Epithelial cell of esophagus (primary cell): ENCODE data around the gene MACROH2A1.

Experiments used
- DNase-seq: peaks from one replicate; pipeline ENCODE4 v3.0.0; 2010; ENCODE audit warnings: low read depth
- H3K4me3 ChIP-seq: 2 replicates; pipeline ENCODE4 v1.5.1; 2011; ENCODE audit warnings: mild to moderate bottlenecking, low read length, control low read depth
- CTCF ChIP-seq: IDR thresholded peaks from 2 replicates; pipeline ENCODE4 v1.5.1; 2011; ENCODE audit warnings: low read depth, mild to moderate bottlenecking, low read length, control low read depth, inconsistent platforms; ENCODE audit not compliant: insufficient read depth; ENCODE audit errors: missing control alignments

The MACROH2A1 gene

GRCh38 chr5:135417083-135417482 is 18.1 kb upstream of the MACROH2A1 start:
- no peak for TF ChIP-seq CTCF
- no peak for DNase-seq
- no peak overlapping the region for H3K4me3 ChIP-seq

- no peak for TF ChIP-seq CTCF
- no peak overlapping the region for H3K4me3 ChIP-seq
- no peak for DNase-seq
These were observed 6.1 kb upstream of the MACROH2A1 start for GRCh38 chr5:135405082-135405481.

DNA sequence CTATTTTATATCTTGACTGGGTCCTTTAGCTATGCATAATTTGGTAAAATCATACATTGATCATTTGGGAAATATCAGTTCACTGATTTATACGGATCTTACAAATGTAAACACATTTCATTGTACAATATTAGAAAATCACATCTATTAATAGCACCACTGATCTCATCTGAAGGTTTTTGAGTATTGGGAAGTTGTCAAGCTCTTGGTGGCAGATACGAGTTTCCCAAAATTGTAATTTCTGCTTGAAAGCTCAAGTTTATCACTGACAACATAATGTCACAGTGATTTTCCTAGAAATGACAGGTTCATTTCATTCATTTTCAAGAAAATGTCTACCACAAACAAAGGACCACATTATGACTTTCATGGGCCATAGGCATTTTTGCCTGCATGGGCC is 3.0 kb upstream of the MACROH2A1 start:
- H3K4me3 ChIP-seq: no peak overlapping the region
- no peak for TF ChIP-seq CTCF
- DNase-seq: no peak

DNA sequence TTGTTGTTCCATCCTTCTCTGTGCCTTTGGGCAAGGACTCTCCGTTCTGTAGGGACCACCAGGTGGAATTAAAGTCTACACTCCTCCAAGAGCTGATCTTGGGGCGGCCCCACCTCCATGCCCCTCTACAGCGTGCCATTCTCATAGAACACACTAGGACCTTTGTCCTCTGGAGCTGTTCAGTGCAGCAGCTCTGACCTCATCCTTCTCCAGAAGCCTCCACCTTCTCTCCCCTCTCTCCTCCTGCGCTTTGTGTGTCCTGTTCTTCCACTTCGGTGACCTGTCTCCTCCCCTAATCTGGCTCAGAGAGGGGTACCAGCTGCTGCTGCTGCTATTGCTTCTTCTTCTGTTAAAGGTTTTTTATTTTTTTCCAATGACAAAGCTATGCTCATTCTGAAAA is 1.8 kb upstream of the MACROH2A1 start:
- no peak for TF ChIP-seq CTCF
- no peak for DNase-seq
- H3K4me3 ChIP-seq: no peak overlapping the region

GRCh38 chr5:135399794-135400542 is 937 bp upstream of the MACROH2A1 start:
- TF ChIP-seq CTCF: no peak
- H3K4me3 ChIP-seq: peak overlapping the region; percentile 73
- DNase-seq: no peak

DNA sequence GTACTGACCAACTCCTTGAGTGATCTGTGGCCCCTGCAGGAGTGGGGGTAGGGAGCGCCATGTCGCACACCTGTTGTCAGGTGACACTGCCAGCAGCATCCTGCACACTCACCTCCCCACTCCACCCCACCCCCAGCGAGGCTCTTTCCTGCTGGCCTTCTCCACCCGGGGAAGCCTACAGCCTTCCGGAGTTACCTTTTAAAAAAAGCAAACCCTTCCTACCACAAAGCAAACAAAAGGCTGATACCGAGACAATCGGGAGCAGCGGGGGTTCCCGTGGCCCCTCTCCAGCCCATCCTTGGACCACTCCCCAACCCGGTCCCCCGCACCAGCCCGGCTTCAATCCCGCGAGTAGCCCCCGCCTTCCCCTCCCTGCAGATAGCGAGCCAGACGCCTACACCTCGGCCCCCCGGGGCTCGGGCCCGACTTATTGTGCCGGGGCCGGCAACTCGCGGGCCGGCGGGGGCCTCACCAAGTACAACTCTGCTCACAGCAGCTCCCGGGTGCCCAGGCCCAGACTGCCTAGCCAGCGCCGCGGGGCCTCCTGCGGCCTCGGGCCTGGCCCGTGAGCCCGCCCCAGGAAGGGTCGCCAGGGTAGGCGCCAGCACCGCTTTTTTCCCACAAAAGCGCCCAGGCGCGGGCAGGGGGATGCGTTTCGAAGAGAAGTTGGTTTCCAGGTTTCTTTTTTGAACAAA is 724 bp downstream of the MACROH2A1 start:
- peak overlapping the region; percentile 73 for H3K4me3 ChIP-seq
- TF ChIP-seq CTCF: no peak
- peak; percentile 50 for DNase-seq
